ENCODE measurements around the gene IGSF9. TPM values are rescaled to one million over a fixed set of nuclear protein-coding genes. Genes with fewer than 3 reads are reported as not detected.

Gene IGSF9
- total RNA-seq, 1 experiment from 2014 or later: 15.6 TPM

DNA sequence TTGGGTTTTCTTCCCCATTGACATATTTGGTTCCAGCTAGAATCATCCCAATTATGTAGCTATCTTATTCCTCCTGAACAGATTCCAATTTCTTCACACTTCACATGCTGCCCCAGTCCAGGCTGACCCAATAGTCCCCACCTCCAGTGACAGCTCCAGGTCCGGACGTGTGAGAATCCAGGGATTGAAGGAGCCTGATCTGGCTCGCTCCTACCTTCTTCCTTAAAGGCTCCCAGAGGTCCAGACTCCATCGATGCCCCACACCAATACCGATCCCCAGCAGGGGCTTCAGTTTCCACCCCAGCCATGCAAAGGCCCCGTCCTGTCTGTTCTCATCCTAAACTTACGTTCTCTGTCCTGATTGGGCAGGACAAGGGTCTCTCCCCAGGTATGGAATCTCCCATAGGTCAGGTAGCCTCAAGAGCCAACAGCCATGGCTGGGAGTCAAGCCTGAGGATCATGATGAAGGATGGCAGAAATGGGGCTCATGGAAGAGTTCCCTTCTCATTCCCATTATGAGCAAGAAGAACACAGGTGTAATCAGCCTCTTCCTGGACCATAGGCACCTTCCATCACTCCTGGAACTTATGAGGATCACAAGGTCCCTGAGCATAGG is 29.0 kb upstream of the IGSF9 start:
- Histone ChIP-seq H3K9me2 (replicated peaks; ENCODE audit: low read length) (no peaks in the 10 kb centered on the region), H3K27ac (ENCODE audit: low read length) (no peak overlapping the region), H3K4me2 (ENCODE audit: low read length) (no peak overlapping the region), H3K9ac (ENCODE audit: low read length) (no peak overlapping the region), H4K20me1 (ENCODE audit: low read length) (no peaks in the 10 kb centered on the region), H3K9me3 (ENCODE audit: low read length) (no peaks in the 10 kb centered on the region), H3F3A (ENCODE audit: low read length, unreplicated experiment) (no peaks in the 10 kb centered on the region), H2AFZ (ENCODE audit: low read length) (no peak overlapping the region), H3K79me2 (ENCODE audit: low read length) (no peaks in the 10 kb centered on the region), H3K27me3 (ENCODE audit: low read length) (peaks cover 3% of the 10 kb centered on the region; the same call in 1 of the 2 replicates), H3K4me1 (ENCODE audit: insufficient read depth, low read length) (no peaks in the 10 kb centered on the region), H3K36me3 (ENCODE audit: low read depth, low read length) (no peaks in the 10 kb centered on the region), H3K4me3 (ENCODE audit: low read length) (no peak overlapping the region)
- TF ChIP-seq CTCF (conservative IDR thresholded peaks at IDR 0.05; ENCODE audit: low read depth, low read length): no peak
- TF ChIP-seq EZH2phosphoT487 (IDR thresholded peaks at IDR 0.05; ENCODE audit: borderline replicate concordance, low read length): no peak
- TF ChIP-seq EZH2 (IDR thresholded peaks at IDR 0.05; ENCODE audit: low read length, unreplicated experiment): no peak
- DNase-seq: no peak
- no peak for ATAC-seq
- ChIA-PET CTCF (no interaction called here), POLR2A (ENCODE audit: unreplicated experiment) (interaction anchor here (0.6 kb wide), 1 partner anchor 602 kb away, joined by 4 read pairs; no protein-coding TSS in a partner anchor)
- intact Hi-C loops (cut with micrococcal nuclease): no loop called here
- BruUV-seq (replicated peaks): no TSS peak

DNA sequence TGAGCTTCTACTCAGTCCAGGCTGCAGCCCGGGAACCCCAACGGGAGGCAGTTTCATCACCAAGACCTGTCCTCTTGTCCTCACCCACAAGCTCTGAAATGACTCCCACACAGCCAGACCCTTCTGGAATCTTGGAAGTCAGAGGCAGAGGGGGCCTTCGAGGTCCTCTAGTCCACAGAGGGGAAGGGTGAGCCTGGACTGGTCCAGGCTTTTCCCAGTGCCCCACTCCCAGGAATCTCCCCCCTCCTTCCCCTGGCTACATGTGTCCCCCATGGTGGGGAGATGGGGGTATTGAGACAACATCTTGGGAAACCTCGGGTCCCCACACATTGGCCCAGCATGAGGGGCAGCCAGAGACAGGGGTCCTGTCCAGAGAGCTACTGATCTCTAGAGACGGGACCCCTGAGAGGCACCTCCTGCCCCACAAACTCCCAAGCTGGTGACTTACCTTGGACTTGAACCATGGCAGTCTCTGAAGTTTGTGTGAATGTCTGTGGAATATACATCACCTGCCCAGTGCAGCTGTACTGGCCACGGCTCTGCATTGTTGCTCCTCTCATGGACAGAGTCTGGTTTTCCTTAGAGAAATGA is 28.0 kb upstream of the IGSF9 start:
- DNase-seq (no peak), ATAC-seq (no peak)
- Histone ChIP-seq H3K4me1 (ENCODE audit: insufficient read depth, low read length) (no peaks in the 10 kb centered on the region), H3K4me3 (ENCODE audit: low read length) (no peak overlapping the region), H2AFZ (ENCODE audit: low read length) (no peak overlapping the region), H3K9ac (ENCODE audit: low read length) (no peak overlapping the region), H3F3A (ENCODE audit: low read length, unreplicated experiment) (no peaks in the 10 kb centered on the region), H3K9me3 (ENCODE audit: low read length) (no peaks in the 10 kb centered on the region), H3K36me3 (ENCODE audit: low read depth, low read length) (no peaks in the 10 kb centered on the region), H3K9me2 (replicated peaks; ENCODE audit: low read length) (no peaks in the 10 kb centered on the region), H4K20me1 (ENCODE audit: low read length) (no peaks in the 10 kb centered on the region), H3K4me2 (ENCODE audit: low read length) (no peak overlapping the region), H3K27ac (ENCODE audit: low read length) (no peak overlapping the region), H3K79me2 (ENCODE audit: low read length) (no peaks in the 10 kb centered on the region), H3K27me3 (ENCODE audit: low read length) (peaks cover 3% of the 10 kb centered on the region; the same call in 1 of the 2 replicates)
- intact Hi-C loops (cut with micrococcal nuclease): no loop called here
- ChIA-PET POLR2A (ENCODE audit: unreplicated experiment) (no interaction called here), CTCF (no interaction called here)
- no peak for TF ChIP-seq CTCF (conservative IDR thresholded peaks at IDR 0.05; ENCODE audit: low read depth, low read length)
- no peak for TF ChIP-seq EZH2 (IDR thresholded peaks at IDR 0.05; ENCODE audit: low read length, unreplicated experiment)
- no peak for TF ChIP-seq EZH2phosphoT487 (IDR thresholded peaks at IDR 0.05; ENCODE audit: borderline replicate concordance, low read length)
- BruUV-seq (replicated peaks): no TSS peak

Data from PC-3 (cell line).